Muscle of arm (tissue), 14 donors: Measurements from ENCODE around the gene ACOT4. TPM values are rescaled to one million over a fixed set of nuclear protein-coding genes. Genes with fewer than 3 reads are reported as not detected.
A peak's percentile ranks its signal among the peaks of the same experiment; 100 is the strongest.
"Not testable (repeated sequence)": the region's sequence is repeated elsewhere in the genome, so short reads cannot be mapped to it uniquely, and the experiment has no call there.

Experiments used
- DNase-seq: peaks from one replicate; pipeline ENCODE4 v3.0.0-alpha.2; 2013
- long read RNA-seq, 11 donors: transcript quantifications; one replicate each; lab custom pipeline, GENCODE V29; 2026
- polyA plus RNA-seq, 12 donors: library from polyadenylated mRNA; unstranded; fragments of 120-200 nt; gene quantifications; one replicate each; pipeline ENCODE4 v1.2.1, GENCODE V29; 2013; ENCODE audit not compliant: insufficient read length in 12 of 12

The ACOT4 gene, protein sequence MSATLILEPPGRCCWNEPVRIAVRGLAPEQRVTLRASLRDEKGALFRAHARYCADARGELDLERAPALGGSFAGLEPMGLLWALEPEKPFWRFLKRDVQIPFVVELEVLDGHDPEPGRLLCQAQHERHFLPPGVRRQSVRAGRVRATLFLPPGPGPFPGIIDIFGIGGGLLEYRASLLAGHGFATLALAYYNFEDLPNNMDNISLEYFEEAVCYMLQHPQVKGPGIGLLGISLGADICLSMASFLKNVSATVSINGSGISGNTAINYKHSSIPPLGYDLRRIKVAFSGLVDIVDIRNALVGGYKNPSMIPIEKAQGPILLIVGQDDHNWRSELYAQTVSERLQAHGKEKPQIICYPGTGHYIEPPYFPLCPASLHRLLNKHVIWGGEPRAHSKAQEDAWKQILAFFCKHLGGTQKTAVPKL
- polyA plus RNA-seq = under 1 TPM in 10 of 12 donors, not detected in 2; 0.16 to 0.51 (median 0.33) TPM
- long read RNA-seq, donor 1, partial matches to known transcripts = 0 of 1 reads
- long read RNA-seq, donor 1, other reads (novel, unspliced or antisense) = 0 of 1 reads
- long read RNA-seq, donor 2 = 0 reads
- long read RNA-seq, donor 3 = 0 reads
- long read RNA-seq, donor 4 = 0 reads
- long read RNA-seq, donor 5 = 0 reads
- long read RNA-seq, donor 6 = 0 reads
- long read RNA-seq, donor 7 = 0 reads
- long read RNA-seq, donor 8 = 0 reads
- long read RNA-seq, donor 9 = 0 reads
- long read RNA-seq, donor 10 = 0 reads
- long read RNA-seq, donor 11, partial matches to known transcripts = 0 of 1 reads
- long read RNA-seq, donor 11, other reads (novel, unspliced or antisense) = 0 of 1 reads

GRCh38 chr14:73591690-73592449 lies at the start of gene ACOT4:
Gene ACOT4, plus strand, starts transcription at chr14:73591873. Its CDS starts 87 bp downstream, at chr14:73591960.
- no peak for DNase-seq

- not testable (repeated sequence) for DNase-seq
Measured at GRCh38 chr14:73542961-73543360, 48.7 kb upstream of the ACOT4 start.

- not testable (repeated sequence) for DNase-seq
Measured at GRCh38 chr14:73545353-73545752, 46.3 kb upstream of the ACOT4 start.

- not testable (repeated sequence) for DNase-seq
Measured at GRCh38 chr14:73549097-73549496, 42.6 kb upstream of the ACOT4 start.

GRCh38 chr14:73549889-73550524 lies 41.7 kb upstream of the ACOT4 start:
- DNase-seq = not testable (repeated sequence)

DNA sequence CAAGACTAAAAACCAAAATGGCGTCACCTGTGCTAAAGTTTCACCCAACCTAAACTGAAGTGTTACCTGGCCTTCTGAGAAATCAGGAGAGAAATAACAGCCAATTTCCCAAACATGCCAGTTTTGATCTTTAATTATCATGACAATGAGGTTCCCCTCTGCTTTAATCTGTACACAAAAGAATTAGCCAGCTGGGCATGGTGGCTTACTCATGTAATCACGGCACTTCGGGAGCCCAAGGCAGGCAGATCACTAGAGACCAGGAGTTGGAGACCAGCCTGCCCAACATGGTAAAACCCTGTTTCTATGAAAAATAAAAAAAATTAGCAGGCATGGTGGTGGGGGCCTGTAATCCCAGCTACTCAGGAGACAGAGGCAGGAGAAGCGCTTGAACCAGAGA lies 37.8 kb upstream of the ACOT4 start:
- no peak for DNase-seq

GRCh38 chr14:73557201-73557600 lies 34.5 kb upstream of the ACOT4 start:
- DNase-seq = not testable (repeated sequence)

DNA sequence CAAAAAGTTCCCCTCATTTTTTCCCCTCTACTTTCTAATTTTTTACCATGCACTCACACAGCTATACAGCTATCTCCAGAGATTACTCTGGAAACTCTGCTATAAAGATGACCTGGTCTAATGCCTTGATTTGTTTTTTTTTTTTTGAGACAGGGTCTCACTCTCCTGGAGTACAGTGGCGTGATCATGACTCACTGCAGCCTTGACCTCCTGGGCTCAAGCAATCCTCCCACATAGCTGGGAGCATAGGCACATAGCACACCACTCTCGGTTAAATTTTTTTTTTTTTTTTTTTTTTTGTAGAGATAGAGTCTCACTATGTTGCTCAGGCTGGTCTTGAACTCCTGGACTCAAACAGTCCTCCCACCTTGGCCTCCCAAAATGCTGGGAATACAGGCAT lies 33.4 kb upstream of the ACOT4 start:
- not testable (repeated sequence) for DNase-seq

DNA sequence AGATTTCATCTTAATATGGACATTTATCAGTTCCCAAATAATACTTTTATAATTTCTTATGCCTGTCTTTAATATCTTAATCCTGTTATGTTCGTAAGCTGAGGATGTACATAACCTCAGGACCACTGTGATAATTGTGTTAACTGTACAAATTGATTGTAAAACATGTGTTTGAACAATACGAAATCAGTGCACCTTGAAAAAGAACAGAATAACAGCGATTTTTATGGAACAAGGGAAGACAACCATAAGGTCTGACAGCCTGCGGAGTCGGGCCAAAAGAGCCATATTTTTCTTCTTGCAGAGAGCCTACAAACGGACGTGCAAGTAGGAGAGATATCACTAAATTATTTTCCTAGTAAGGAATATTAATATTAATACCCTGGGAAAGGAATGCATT lies 29.4 kb upstream of the ACOT4 start:
- not testable (repeated sequence) for DNase-seq

DNA sequence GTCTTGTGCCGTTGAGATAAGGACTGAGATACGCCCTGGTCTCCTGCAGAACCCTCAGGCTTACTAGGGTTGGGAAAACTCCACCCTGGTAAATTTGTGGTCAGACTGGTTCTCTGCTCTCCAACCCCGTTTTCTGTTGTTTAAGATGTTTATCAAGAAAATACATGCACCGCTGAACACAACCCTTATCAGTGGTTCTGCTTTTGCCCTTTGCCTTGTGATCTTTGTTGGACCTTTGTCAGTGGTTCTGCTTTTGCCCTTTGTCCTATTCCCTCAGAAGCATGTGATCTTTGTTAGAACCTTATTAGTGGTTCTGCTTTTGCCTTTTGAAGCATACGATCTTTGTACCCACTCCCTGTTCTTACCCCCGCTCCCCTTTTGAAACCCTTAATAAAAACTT lies 29.0 kb upstream of the ACOT4 start:
- DNase-seq = not testable (repeated sequence)

DNA sequence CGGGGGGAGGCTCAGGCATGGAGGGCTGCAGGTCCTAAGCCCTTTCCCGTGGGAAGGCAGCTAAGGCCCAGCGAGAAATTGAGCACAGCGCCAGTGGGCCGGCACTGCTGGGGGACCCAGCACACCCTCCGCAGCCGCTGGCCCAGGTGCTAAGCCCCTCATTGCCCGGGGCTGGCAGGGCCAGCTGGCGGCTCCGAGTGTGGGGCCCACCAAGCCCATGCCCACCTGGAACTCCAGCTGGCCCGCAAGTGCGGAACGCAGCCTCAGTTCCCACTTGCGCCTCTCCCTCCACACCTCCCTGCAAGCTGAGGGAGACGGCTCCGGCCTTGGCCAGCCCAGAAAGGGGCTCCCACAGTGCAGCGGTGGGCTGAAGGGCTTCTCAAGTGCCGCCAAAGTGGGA lies 25.2 kb upstream of the ACOT4 start:
- DNase-seq = not testable (repeated sequence)

DNA sequence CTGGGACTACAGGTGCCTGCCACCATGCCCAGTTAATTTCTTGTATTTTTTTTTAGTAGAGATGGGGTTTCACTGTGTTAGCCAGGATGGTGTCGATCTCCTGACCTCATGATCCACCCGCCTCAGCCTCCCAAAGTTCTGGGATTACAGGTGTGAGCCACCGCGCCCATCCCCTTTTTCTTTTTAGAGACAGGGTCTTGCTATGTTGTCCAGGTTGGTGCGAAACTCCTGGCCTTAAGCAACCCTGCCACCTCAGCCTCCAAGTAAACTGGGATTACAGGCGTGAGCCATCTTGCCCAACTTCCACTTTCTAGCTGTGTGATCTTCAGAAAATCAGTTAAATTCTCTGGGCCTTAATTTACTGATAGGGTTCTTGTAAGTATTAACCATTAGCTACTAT lies 24.7 kb upstream of the ACOT4 start:
- not testable (repeated sequence) for DNase-seq

- no peak for DNase-seq
Measured at GRCh38 chr14:73567358-73567757, 24.3 kb upstream of the ACOT4 start.

- DNase-seq = no peak
Measured at GRCh38 chr14:73567951-73568885, 23.5 kb upstream of the ACOT4 start.

GRCh38 chr14:73568886-73569184 lies 22.8 kb upstream of the ACOT4 start:
- DNase-seq = not testable (repeated sequence)

DNA sequence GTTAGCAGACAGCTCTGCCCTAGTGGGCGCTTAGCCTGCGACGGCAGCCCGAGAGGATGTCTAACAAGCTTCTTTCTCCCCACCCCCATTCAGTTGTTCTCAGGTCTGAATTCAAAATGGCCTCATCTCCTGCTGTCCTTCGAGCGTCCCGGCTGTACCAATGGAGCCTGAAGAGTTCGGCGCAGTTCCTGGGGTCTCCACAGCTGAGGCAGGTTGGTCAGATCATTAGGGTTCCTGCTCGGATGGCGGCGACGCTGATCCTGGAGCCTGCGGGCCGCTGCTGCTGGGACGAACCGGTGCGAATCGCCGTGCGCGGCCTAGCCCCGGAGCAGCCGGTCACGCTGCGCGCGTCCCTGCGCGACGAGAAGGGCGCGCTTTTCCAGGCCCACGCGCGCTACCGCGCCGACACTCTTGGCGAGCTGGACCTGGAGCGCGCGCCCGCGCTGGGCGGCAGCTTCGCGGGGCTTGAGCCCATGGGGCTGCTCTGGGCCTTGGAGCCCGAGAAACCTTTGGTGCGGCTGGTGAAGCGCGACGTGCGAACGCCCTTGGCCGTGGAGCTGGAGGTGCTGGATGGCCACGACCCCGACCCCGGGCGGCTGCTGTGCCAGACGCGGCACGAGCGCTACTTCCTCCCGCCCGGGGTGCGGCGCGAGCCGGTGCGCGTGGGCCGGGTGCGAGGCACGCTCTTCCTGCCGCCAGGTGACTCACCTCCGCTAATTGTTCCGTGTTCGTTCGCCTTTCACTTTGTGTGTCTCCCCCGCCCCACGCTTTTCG lies 22.3 kb upstream of the ACOT4 start, which contains the start of gene ACOT2:
Gene ACOT2 (plus strand): TSS at position 29 of the 774 bp plus-strand sequence. CDS start 28 bp downstream, at position 57.
- peak; percentile 92 for DNase-seq

GRCh38 chr14:73570913-73571312 lies 20.8 kb upstream of the ACOT4 start:
- not testable (repeated sequence) for DNase-seq

DNA sequence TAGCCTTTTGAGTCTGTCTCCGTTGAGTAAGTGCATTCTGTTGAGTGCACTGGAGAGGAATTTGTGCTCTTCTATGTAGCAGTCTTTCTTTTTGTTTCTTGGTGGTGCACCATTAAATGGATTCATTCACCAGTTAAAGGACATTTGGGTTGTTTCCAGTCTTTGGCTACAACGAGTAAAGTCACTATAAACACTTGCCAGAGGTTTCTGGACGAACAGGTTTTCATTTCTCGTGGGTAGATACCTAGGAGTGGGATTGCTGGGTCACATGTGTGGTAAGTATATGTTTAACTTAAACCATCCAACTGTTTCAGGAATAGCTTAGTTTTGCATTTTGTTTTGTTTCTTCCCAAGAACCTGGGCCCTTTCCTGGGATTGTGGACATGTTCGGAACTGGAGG lies 18.6 kb upstream of the ACOT4 start:
- DNase-seq = not testable (repeated sequence)

GRCh38 chr14:73573740-73574139 lies 17.9 kb upstream of the ACOT4 start:
- not testable (repeated sequence) for DNase-seq
